ENCODE results near the gene FAM240A. TPM values are rescaled to one million over a fixed set of nuclear protein-coding genes. Genes with fewer than 3 reads are reported as not detected.

The FAM240A gene
- total RNA-seq, 1 experiment from 2014 or later = not detected

GRCh38 chr3:46668116-46668515, 55.8 kb downstream of the FAM240A start:
- POLR2A ChIA-PET = no interaction called here

DNA sequence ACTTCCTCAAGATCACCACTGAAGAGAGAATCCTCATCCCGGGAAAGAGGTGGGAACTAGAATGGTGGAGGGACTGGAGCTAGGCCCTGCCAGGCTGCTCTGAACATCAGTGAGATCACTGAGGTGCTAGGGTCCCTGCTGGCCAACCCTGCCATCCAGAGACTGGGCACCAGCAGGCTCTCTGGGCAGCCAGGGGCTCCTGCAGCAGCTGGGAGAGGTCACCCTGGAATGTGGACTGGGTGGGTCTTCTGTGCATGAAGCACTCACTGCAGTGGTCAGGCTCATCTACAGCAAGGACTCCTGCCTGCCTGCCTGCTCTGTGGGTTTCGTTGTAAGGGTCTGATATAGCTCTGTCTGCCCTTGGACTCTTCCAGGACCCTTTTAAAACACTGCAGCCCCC, 56.3 kb downstream of the FAM240A start:
- CTCF ChIA-PET = no interaction called here
- POLR2A ChIA-PET = interaction anchor here (0.5 kb wide), 1 partner anchor 31 kb away, joined by 9 read pairs; no protein-coding TSS in a partner anchor
- intact Hi-C loops (cut with micrococcal nuclease; ENCODE audit: unreplicated experiment) = no loop called here

More at GRCh38 chr3:46668116-46668515, 55.8 kb downstream of the FAM240A start:
- Histone ChIP-seq H3K4me1 (no peaks in the 10 kb centered on the region), H3K36me3 (ENCODE audit: control insufficient read depth, insufficient read depth, low read length) (no peaks in the 10 kb centered on the region), H3K27me3 (replicated peaks; ENCODE audit: control insufficient read depth, insufficient read depth, low read length) (no peaks in the 10 kb centered on the region), H3K4me3 (ENCODE audit: low read depth, low read length) (no peak overlapping the region), H3K9me3 (no peaks in the 10 kb centered on the region)
- H3K27me3 Mint-ChIP-seq (ENCODE audit: insufficient read depth, unreplicated experiment) = no peaks in the 10 kb centered on the region
- CTCF ChIA-PET = no interaction called here
- BruUV-seq (replicated peaks) = no TSS peak
- no peaks in the 10 kb centered on the region for H3K4me1 Mint-ChIP-seq (ENCODE audit: low read depth, unreplicated experiment)
- intact Hi-C loops (cut with micrococcal nuclease; ENCODE audit: unreplicated experiment) = no loop called here
- H3K27ac Mint-ChIP-seq (ENCODE audit: unreplicated experiment) = no peak overlapping the region
- no peak for TF ChIP-seq CTCF (IDR thresholded peaks at IDR 0.05; ENCODE audit: insufficient read depth in 1 of 2, low read depth in 1 of 2, low read length in 1 of 2, severe bottlenecking in 1 of 2, unreplicated experiment in 1 of 2)
- H3K4me3 Mint-ChIP-seq (ENCODE audit: unreplicated experiment) = no peak overlapping the region
- H3K36me3 Mint-ChIP-seq (ENCODE audit: insufficient read depth, unreplicated experiment) = no peaks in the 10 kb centered on the region
- peak in 1 of 2 experiments; percentile 21 for DNase-seq
- no peaks in the 10 kb centered on the region for H3K9me3 Mint-ChIP-seq (ENCODE audit: unreplicated experiment)

DNA sequence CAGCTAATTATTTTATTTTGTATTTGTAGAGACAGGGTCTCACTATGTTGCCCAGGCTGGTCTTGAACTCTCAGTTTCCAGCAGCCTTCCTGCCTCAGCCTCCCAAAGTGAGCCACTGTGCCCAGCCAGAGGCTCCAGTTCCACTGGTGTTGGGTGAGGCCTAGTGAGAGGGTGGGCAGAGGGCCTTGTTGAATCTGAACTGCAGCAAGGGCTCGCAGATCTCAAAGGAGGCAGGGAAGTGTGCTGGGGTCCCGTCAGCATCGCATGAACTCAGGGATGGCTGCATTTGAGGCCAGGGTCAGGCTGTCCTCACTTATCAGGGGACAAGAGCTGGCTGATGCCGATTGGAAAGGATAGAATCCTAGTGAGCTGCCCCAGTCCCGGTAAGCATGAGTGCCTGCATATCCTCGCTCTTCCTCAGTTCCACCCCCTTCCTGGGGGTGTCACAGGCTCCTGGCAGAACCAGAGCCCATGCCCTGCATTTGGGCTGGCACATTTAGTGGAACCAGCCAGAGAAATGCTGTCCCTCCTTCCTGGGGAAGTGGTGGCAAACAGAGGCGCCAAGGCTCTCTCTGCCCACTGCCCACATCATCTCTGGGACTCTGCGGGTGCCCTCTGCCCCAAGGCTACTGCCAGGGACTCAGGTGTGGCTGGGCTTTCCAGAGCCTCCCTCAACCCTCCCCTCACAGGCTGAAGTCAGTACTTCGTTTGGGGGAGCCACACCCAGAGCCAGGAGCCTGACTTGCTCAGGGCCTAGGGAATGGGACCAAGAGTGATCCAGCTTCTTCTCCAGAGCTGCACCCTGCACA, 57.1 kb downstream of the FAM240A start:
- BruUV-seq (replicated peaks) = no TSS peak
- no peak overlapping the region for H3K27ac Mint-ChIP-seq (ENCODE audit: unreplicated experiment)
- Histone ChIP-seq H3K4me1 (no peaks in the 10 kb centered on the region), H3K4me3 (ENCODE audit: low read depth, low read length) (no peak overlapping the region), H3K27me3 (replicated peaks; ENCODE audit: control insufficient read depth, insufficient read depth, low read length) (no peaks in the 10 kb centered on the region), H3K36me3 (ENCODE audit: control insufficient read depth, insufficient read depth, low read length) (no peaks in the 10 kb centered on the region), H3K9me3 (no peaks in the 10 kb centered on the region)
- CTCF ChIA-PET = no interaction called here
- no peaks in the 10 kb centered on the region for H3K36me3 Mint-ChIP-seq (ENCODE audit: insufficient read depth, unreplicated experiment)
- H3K27me3 Mint-ChIP-seq (ENCODE audit: insufficient read depth, unreplicated experiment) = no peaks in the 10 kb centered on the region
- POLR2A ChIA-PET = interaction anchor here (0.5 kb wide), 1 partner anchor 30 kb away, joined by 9 read pairs; no protein-coding TSS in a partner anchor
- no peak for TF ChIP-seq CTCF (IDR thresholded peaks at IDR 0.05; ENCODE audit: insufficient read depth in 1 of 2, low read depth in 1 of 2, low read length in 1 of 2, severe bottlenecking in 1 of 2, unreplicated experiment in 1 of 2)
- peak in 1 of 2 experiments; percentile 20 for DNase-seq
- no peak overlapping the region for H3K4me3 Mint-ChIP-seq (ENCODE audit: unreplicated experiment)
- H3K4me1 Mint-ChIP-seq (ENCODE audit: low read depth, unreplicated experiment) = no peaks in the 10 kb centered on the region
- H3K9me3 Mint-ChIP-seq (ENCODE audit: unreplicated experiment) = no peaks in the 10 kb centered on the region
- intact Hi-C loops (cut with micrococcal nuclease; ENCODE audit: unreplicated experiment) = no loop called here

More for the DNA sequence above, 56.3 kb downstream of the FAM240A start:
- DNase-seq = peak in 1 of 2 experiments; percentile 28
- no peak overlapping the region for H3K4me3 Mint-ChIP-seq (ENCODE audit: unreplicated experiment)
- H3K9me3 ChIP-seq = no peaks in the 10 kb centered on the region
- TF ChIP-seq CTCF (IDR thresholded peaks at IDR 0.05; ENCODE audit: insufficient read depth in 1 of 2, low read depth in 1 of 2, low read length in 1 of 2, severe bottlenecking in 1 of 2, unreplicated experiment in 1 of 2) = no peak
- H3K4me1 Mint-ChIP-seq (ENCODE audit: low read depth, unreplicated experiment) = no peaks in the 10 kb centered on the region
- H3K9me3 Mint-ChIP-seq (ENCODE audit: unreplicated experiment) = no peaks in the 10 kb centered on the region
- no peaks in the 10 kb centered on the region for H3K27me3 ChIP-seq (replicated peaks; ENCODE audit: control insufficient read depth, insufficient read depth, low read length)
- H3K27me3 Mint-ChIP-seq (ENCODE audit: insufficient read depth, unreplicated experiment) = no peaks in the 10 kb centered on the region
- no peaks in the 10 kb centered on the region for H3K36me3 Mint-ChIP-seq (ENCODE audit: insufficient read depth, unreplicated experiment)
- no peak overlapping the region for H3K27ac Mint-ChIP-seq (ENCODE audit: unreplicated experiment)
- no TSS peak for BruUV-seq (replicated peaks)
- no peak overlapping the region for H3K4me3 ChIP-seq (ENCODE audit: low read depth, low read length)
- H3K36me3 ChIP-seq (ENCODE audit: control insufficient read depth, insufficient read depth, low read length) = no peaks in the 10 kb centered on the region
- H3K4me1 ChIP-seq = no peaks in the 10 kb centered on the region
